Measurements from ENCODE around the gene HIC1.

Gene HIC1

GRCh38 chr17:2107506-2107905 lies 52.6 kb downstream of the HIC1 start:
- DNase-seq = no peak

- no peak for DNase-seq
Measured at GRCh38 chr17:2108170-2108569, 53.3 kb downstream of the HIC1 start.

GRCh38 chr17:2110436-2110835 lies 55.5 kb downstream of the HIC1 start:
- no peak for DNase-seq

GRCh38 chr17:2111691-2112090 lies 56.8 kb downstream of the HIC1 start:
- DNase-seq = no peak
